HepG2 (cell line): ENCODE data around the gene SLC23A3. TPM values are rescaled to one million over a fixed set of nuclear protein-coding genes. Genes with fewer than 3 reads are reported as not detected.

ENCODE experiments used
- AKAP8 ChIP-seq: sonication (generic); formaldehyde crosslinking; IDR thresholded peaks from 2 replicates; pipeline ENCODE4 v1.5.1; 2020; ENCODE audit warnings: mild to moderate bottlenecking, missing genetic modification reagents
- FOXK1 ChIP-seq: sonication (generic); formaldehyde crosslinking; IDR thresholded peaks from 2 replicates; pipeline ENCODE4 v1.4.0; 2020; ENCODE audit warnings: low read depth, missing genetic modification reagents, borderline replicate concordance
- KLF9 ChIP-seq: IDR thresholded peaks from 2 replicates; pipeline ENCODE4 v1.6.1; 2016; ENCODE audit warnings: low read depth
- NR2F6 ChIP-seq, 2 experiments: IDR thresholded peaks; 2 replicates each; pipeline ENCODE4 v1.6.1; 2016; ENCODE audit warnings: antibody characterized with exemption in 1 of 2, mild to moderate bottlenecking in 1 of 2
- SP5 ChIP-seq: IDR thresholded peaks from 2 replicates; pipeline ENCODE4 v1.6.1; 2016; ENCODE audit warnings: low read depth, borderline replicate concordance
- ZHX1 ChIP-seq: sonication (generic); formaldehyde crosslinking; IDR thresholded peaks from 2 replicates; pipeline ENCODE4 v1.8.1; 2022; ENCODE audit warnings: low read depth, mild to moderate bottlenecking, missing genetic modification reagents
- ZNF253 ChIP-seq: sonication (generic); formaldehyde crosslinking; IDR thresholded peaks from 2 replicates; pipeline ENCODE4 v1.8.0; 2022; ENCODE audit warnings: mild to moderate bottlenecking, missing genetic modification reagents, borderline replicate concordance
- ZNF3 ChIP-seq: IDR thresholded peaks from 2 replicates; pipeline ENCODE4 v1.7.0; 2017; ENCODE audit warnings: inconsistent platforms
- ZNF333 ChIP-seq: sonication (generic); formaldehyde crosslinking; IDR thresholded peaks from 2 replicates; pipeline ENCODE4 v1.4.0; 2020; ENCODE audit warnings: mild to moderate bottlenecking, missing genetic modification reagents, borderline replicate concordance
- ZNF788 ChIP-seq: sonication (generic); formaldehyde crosslinking; IDR thresholded peaks from 2 replicates; pipeline ENCODE4 v1.5.0; 2020; ENCODE audit warnings: mild to moderate bottlenecking, missing genetic modification reagents, borderline replicate concordance
- polyA plus RNA-seq, 8 experiments: library from polyadenylated mRNA; depleted of rRNA in 3 of 8; stranded (reverse) in 7 of 8; unstranded in 1 of 8; fragments of >200 nt; fragmentation: Illumina TruSeq in 4 of 8; extraction: Trizol in 4 of 8; gene quantifications; 2 replicates each; pipeline versions ENCODE4 v1.2.1 to v1.2.3, GENCODE V29; 2011 to 2016; ENCODE audit warnings: low read depth in 4 of 8, missing spikeins in 1 of 8, mixed read lengths in 1 of 8; ENCODE audit not compliant: insufficient read depth in 1 of 8
- total RNA-seq, 5 experiments: library from RNA; depleted of rRNA; stranded (reverse); fragments of >200 nt; fragmentation: Illumina TruSeq; extraction: Trizol; gene quantifications; 2 replicates each; pipeline ENCODE4 v1.2.3, GENCODE V29; 2016; ENCODE audit warnings: low read depth in 1 of 5
- TF ChIP-seq, protein P1 (sequence below), 2 experiments: IDR thresholded peaks; 2 replicates each; pipeline ENCODE4 v1.6.1; 2011 to 2012; ENCODE audit warnings: low read length in 2 of 2, borderline replicate concordance in 1 of 2, low read depth in 1 of 2, mild to moderate bottlenecking in 1 of 2, moderate library complexity in 1 of 2
- TF ChIP-seq, protein P2 (sequence below): sonication (generic); formaldehyde crosslinking; IDR thresholded peaks from 2 replicates; pipeline ENCODE4 v1.4.0; 2020; ENCODE audit warnings: missing genetic modification reagents, borderline replicate concordance
- TF ChIP-seq, protein P3 (sequence below): sonication (generic); formaldehyde crosslinking; conservative IDR thresholded peaks from 2 replicates; pipeline ENCODE4 v1.5.0; 2020; ENCODE audit warnings: missing genetic modification reagents
- TF ChIP-seq, protein P4 (sequence below): sonication (generic); formaldehyde crosslinking; conservative IDR thresholded peaks from 2 replicates; pipeline ENCODE4 v1.4.0; 2020; ENCODE audit warnings: mild to moderate bottlenecking, missing genetic modification reagents, moderate library complexity

Gene SLC23A3
- total and polyA plus RNA-seq, 2 of the 13 experiments (the other 11 are each of a cell fraction or from before 2014, with no cell fraction given): 0.38 to 0.78 TPM

GRCh38 chr2:219177552-219178376 is 7.9 kb upstream of the SLC23A3 start, which contains the start of gene RETREG2 (continued):
- peak; percentile 65; the same call in 1 of the 2 replicates for TF ChIP-seq ZHX1 (CRISPR knock-in tag)
- peak; percentile 81; the same call in 1 of the 2 replicates for TF ChIP-seq ZNF788 (CRISPR knock-in tag)
- no peak; the same call in 1 of the 2 replicates for TF ChIP-seq FOXK1
- TF ChIP-seq NR2F6 (IDR thresholded peaks at IDR 0.05): no peak
- 0 out of 2 replicates have a peak, but pooled peaks have one; percentile 3 for TF ChIP-seq NR2F6 (CRISPR knock-in tag; IDR thresholded peaks at IDR 0.05)
- TF ChIP-seq, protein P1, sequence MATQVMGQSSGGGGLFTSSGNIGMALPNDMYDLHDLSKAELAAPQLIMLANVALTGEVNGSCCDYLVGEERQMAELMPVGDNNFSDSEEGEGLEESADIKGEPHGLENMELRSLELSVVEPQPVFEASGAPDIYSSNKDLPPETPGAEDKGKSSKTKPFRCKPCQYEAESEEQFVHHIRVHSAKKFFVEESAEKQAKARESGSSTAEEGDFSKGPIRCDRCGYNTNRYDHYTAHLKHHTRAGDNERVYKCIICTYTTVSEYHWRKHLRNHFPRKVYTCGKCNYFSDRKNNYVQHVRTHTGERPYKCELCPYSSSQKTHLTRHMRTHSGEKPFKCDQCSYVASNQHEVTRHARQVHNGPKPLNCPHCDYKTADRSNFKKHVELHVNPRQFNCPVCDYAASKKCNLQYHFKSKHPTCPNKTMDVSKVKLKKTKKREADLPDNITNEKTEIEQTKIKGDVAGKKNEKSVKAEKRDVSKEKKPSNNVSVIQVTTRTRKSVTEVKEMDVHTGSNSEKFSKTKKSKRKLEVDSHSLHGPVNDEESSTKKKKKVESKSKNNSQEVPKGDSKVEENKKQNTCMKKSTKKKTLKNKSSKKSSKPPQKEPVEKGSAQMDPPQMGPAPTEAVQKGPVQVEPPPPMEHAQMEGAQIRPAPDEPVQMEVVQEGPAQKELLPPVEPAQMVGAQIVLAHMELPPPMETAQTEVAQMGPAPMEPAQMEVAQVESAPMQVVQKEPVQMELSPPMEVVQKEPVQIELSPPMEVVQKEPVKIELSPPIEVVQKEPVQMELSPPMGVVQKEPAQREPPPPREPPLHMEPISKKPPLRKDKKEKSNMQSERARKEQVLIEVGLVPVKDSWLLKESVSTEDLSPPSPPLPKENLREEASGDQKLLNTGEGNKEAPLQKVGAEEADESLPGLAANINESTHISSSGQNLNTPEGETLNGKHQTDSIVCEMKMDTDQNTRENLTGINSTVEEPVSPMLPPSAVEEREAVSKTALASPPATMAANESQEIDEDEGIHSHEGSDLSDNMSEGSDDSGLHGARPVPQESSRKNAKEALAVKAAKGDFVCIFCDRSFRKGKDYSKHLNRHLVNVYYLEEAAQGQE (IDR thresholded peaks at IDR 0.05; ENCODE audit: borderline replicate concordance in 1 of 2, low read depth in 1 of 2, low read length in 2 of 2): peak in 1 of 2 experiments; percentile 53; a peak in 1 of 4 replicates
- no peak for TF ChIP-seq ZNF3
- TF ChIP-seq, protein P2, sequence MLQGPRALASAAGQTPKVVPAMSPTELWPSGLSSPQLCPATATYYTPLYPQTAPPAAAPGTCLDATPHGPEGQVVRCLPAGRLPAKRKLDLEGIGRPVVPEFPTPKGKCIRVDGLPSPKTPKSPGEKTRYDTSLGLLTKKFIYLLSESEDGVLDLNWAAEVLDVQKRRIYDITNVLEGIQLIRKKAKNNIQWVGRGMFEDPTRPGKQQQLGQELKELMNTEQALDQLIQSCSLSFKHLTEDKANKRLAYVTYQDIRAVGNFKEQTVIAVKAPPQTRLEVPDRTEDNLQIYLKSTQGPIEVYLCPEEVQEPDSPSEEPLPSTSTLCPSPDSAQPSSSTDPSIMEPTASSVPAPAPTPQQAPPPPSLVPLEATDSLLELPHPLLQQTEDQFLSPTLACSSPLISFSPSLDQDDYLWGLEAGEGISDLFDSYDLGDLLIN (CRISPR knock-in tag): no peak
- TF ChIP-seq, protein P3, sequence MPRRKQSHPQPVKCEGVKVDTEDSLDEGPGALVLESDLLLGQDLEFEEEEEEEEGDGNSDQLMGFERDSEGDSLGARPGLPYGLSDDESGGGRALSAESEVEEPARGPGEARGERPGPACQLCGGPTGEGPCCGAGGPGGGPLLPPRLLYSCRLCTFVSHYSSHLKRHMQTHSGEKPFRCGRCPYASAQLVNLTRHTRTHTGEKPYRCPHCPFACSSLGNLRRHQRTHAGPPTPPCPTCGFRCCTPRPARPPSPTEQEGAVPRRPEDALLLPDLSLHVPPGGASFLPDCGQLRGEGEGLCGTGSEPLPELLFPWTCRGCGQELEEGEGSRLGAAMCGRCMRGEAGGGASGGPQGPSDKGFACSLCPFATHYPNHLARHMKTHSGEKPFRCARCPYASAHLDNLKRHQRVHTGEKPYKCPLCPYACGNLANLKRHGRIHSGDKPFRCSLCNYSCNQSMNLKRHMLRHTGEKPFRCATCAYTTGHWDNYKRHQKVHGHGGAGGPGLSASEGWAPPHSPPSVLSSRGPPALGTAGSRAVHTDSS: 0 out of 2 replicates have a peak, but pooled peaks have one; percentile 42
- TF ChIP-seq AKAP8: peak; percentile 78
- peak; percentile 89 for TF ChIP-seq ZNF253 (CRISPR knock-in tag)
- peak; percentile 47; the same call in 1 of the 2 replicates for TF ChIP-seq ZNF333 (CRISPR knock-in tag)
- TF ChIP-seq, protein P4, sequence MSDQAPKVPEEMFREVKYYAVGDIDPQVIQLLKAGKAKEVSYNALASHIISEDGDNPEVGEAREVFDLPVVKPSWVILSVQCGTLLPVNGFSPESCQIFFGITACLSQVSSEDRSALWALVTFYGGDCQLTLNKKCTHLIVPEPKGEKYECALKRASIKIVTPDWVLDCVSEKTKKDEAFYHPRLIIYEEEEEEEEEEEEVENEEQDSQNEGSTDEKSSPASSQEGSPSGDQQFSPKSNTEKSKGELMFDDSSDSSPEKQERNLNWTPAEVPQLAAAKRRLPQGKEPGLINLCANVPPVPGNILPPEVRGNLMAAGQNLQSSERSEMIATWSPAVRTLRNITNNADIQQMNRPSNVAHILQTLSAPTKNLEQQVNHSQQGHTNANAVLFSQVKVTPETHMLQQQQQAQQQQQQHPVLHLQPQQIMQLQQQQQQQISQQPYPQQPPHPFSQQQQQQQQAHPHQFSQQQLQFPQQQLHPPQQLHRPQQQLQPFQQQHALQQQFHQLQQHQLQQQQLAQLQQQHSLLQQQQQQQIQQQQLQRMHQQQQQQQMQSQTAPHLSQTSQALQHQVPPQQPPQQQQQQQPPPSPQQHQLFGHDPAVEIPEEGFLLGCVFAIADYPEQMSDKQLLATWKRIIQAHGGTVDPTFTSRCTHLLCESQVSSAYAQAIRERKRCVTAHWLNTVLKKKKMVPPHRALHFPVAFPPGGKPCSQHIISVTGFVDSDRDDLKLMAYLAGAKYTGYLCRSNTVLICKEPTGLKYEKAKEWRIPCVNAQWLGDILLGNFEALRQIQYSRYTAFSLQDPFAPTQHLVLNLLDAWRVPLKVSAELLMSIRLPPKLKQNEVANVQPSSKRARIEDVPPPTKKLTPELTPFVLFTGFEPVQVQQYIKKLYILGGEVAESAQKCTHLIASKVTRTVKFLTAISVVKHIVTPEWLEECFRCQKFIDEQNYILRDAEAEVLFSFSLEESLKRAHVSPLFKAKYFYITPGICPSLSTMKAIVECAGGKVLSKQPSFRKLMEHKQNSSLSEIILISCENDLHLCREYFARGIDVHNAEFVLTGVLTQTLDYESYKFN: peak; percentile 67; the same call in 1 of the 2 replicates
- TF ChIP-seq KLF9 (CRISPR knock-in tag): no peak
- TF ChIP-seq SP5 (CRISPR knock-in tag): 0 out of 2 replicates have a peak, but pooled peaks have one; percentile 36
